ENCODE measurements around the gene SYT17.

Gene SYT17

GRCh38 chr16:19130852-19131824 is 36.9 kb upstream of the SYT17 start (continued):
- peak; percentile 70 for TF ChIP-seq PRDM10 (tag by site-specific recombination; IDR thresholded peaks at IDR 0.05)
- no peak for TF ChIP-seq OVOL3 (tag by site-specific recombination; IDR thresholded peaks at IDR 0.05)
- no peak for TF ChIP-seq ZNF274 (IDR thresholded peaks at IDR 0.05; ENCODE audit: low read length)
- TF ChIP-seq ZNF274 (tag by site-specific recombination; IDR thresholded peaks at IDR 0.05; ENCODE audit: borderline replicate concordance): no peak
- no peak for TF ChIP-seq ZNF221 (tag by site-specific recombination; IDR thresholded peaks at IDR 0.05; ENCODE audit: borderline replicate concordance)
- no peak for TF ChIP-seq ZSCAN18 (tag by site-specific recombination; IDR thresholded peaks at IDR 0.05)
- TF ChIP-seq SP3 (tag by site-specific recombination; IDR thresholded peaks at IDR 0.05): peak; percentile 39; the same call in 1 of the 2 replicates
- TF ChIP-seq MEIS1 (CRISPR knock-in tag; IDR thresholded peaks at IDR 0.05; ENCODE audit: borderline replicate concordance): no peak
- peak; percentile 79 for TF ChIP-seq ZEB2 (tag by site-specific recombination; IDR thresholded peaks at IDR 0.05)
- no peak for TF ChIP-seq PBX3 (CRISPR knock-in tag; IDR thresholded peaks at IDR 0.05)
- peak; percentile 44; the same call in 1 of the 2 replicates for TF ChIP-seq KLF16 (tag by site-specific recombination; IDR thresholded peaks at IDR 0.05)
- TF ChIP-seq ZNF624 (tag by site-specific recombination; IDR thresholded peaks at IDR 0.05): no peak
- no peak for TF ChIP-seq HOXD13 (CRISPR knock-in tag; IDR thresholded peaks at IDR 0.05; ENCODE audit: borderline replicate concordance)
- TF ChIP-seq YY2 (tag by site-specific recombination; IDR thresholded peaks at IDR 0.05): no peak
- TF ChIP-seq REPIN1 (tag by site-specific recombination; IDR thresholded peaks at IDR 0.05; ENCODE audit: low read depth): no peak
- TF ChIP-seq, protein P1, sequence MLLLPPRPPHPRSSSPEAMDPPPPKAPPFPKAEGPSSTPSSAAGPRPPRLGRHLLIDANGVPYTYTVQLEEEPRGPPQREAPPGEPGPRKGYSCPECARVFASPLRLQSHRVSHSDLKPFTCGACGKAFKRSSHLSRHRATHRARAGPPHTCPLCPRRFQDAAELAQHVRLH (tag by site-specific recombination; IDR thresholded peaks at IDR 0.05): no peak
- TF ChIP-seq ZNF76 (tag by site-specific recombination; IDR thresholded peaks at IDR 0.05; ENCODE audit: borderline replicate concordance, low read depth): no peak
- peak; percentile 68 for TF ChIP-seq ZNF335 (tag by site-specific recombination; conservative IDR thresholded peaks at IDR 0.05)
- TF ChIP-seq ZNF280C (tag by site-specific recombination; IDR thresholded peaks at IDR 0.05): no peak
- TF ChIP-seq ZNF843 (tag by site-specific recombination; IDR thresholded peaks at IDR 0.05): no peak
- TF ChIP-seq ZNF658 (tag by site-specific recombination; IDR thresholded peaks at IDR 0.05): no peak
- peak; percentile 97 for TF ChIP-seq ZNF398 (tag by site-specific recombination; IDR thresholded peaks at IDR 0.05)
- no peak for TF ChIP-seq ZNF140 (tag by site-specific recombination; IDR thresholded peaks at IDR 0.05)
- peak; percentile 42; the same call in 1 of the 2 replicates for TF ChIP-seq ZNF324 (tag by site-specific recombination; IDR thresholded peaks at IDR 0.05)
- TF ChIP-seq PATZ1 (tag by site-specific recombination; IDR thresholded peaks at IDR 0.05): peak; percentile 91
- peak; percentile 51; the same call in 1 of the 2 replicates for TF ChIP-seq ZNF366 (tag by site-specific recombination; conservative IDR thresholded peaks at IDR 0.05)
